Natural killer cell treated with Interleukin-12 subunit alpha and Interleukin-12 subunit beta and Interleukin-15 and Interleukin-18, amount 100 ng/mL, for 72 hours (primary cell): ENCODE measurements around the gene MKX. TPM values are rescaled to one million over a fixed set of nuclear protein-coding genes. Genes with fewer than 3 reads are reported as not detected.

ENCODE experiments used
- ATAC-seq, 2 donors: fragments of 150-1000 bp; cut with Tn5 transposase in 1 of 2; sonication (Bioruptor Pico), chemical (Tn5 transposase) in 1 of 2; 2 replicates each; pipeline ENCODE4 v1.10.0; 2021
- DNase-seq: peaks from one replicate; pipeline ENCODE4 v3.0.0; 2022; ENCODE audit warnings: low spot score
- H3K27ac Mint-ChIP-seq, 2 donors: 1 replicate in 1 of 2; 2 replicates in 1 of 2; pipeline ENCODE4 v1.8.0; 2022; ENCODE audit warnings: mixed read lengths in 2 of 2, mild to moderate bottlenecking in 1 of 2, moderate library complexity in 1 of 2
- H3K27me3 Mint-ChIP-seq, 2 donors: 1 replicate in 1 of 2; 2 replicates in 1 of 2; pipeline ENCODE4 v1.8.0; 2022; ENCODE audit warnings: mixed read lengths in 2 of 2
- H3K36me3 Mint-ChIP-seq: one replicate; pipeline ENCODE4 v1.8.0; 2022; ENCODE audit warnings: mixed read lengths
- H3K4me1 Mint-ChIP-seq, 2 donors: 1 replicate in 1 of 2; 2 replicates in 1 of 2; pipeline ENCODE4 v1.8.0; 2022; ENCODE audit warnings: low read depth in 2 of 2, mixed read lengths in 2 of 2, mild to moderate bottlenecking in 1 of 2
- H3K4me3 Mint-ChIP-seq: one replicate; pipeline ENCODE4 v1.8.0; 2022; ENCODE audit warnings: mixed read lengths
- H3K9me3 Mint-ChIP-seq: 2 replicates; pipeline ENCODE4 v1.8.0; 2022; ENCODE audit warnings: mixed read lengths
- total RNA-seq, 2 donors: library from RNA; stranded (reverse); gene quantifications; one replicate each; pipeline ENCODE4 v1.2.3, GENCODE V29; 2022

Gene MKX
- total RNA-seq, 2 donors from 2014 or later: 0.86 TPM; not detected in 1

GRCh38 chr10:27720529-27720928 lies 25.1 kb downstream of the MKX start:
- no peak overlapping the region for H3K27ac Mint-ChIP-seq
- H3K4me3 Mint-ChIP-seq: no peak overlapping the region
- H3K9me3 Mint-ChIP-seq: no peaks in the 10 kb centered on the region
- DNase-seq (no peak), ATAC-seq (no peak)
- no peaks in the 10 kb centered on the region for H3K36me3 Mint-ChIP-seq
- H3K4me1 Mint-ChIP-seq: no peaks in the 10 kb centered on the region
- peaks cover 31 to 71% of the 10 kb centered on the region in 2 donors for H3K27me3 Mint-ChIP-seq

- ATAC-seq (no peak), DNase-seq (no peak)
- Mint-ChIP-seq H3K27ac (no peak overlapping the region), H3K4me1 (no peaks in the 10 kb centered on the region), H3K4me3 (no peak overlapping the region), H3K27me3 (peaks cover 25 to 62% of the 10 kb centered on the region in 2 donors), H3K9me3 (no peaks in the 10 kb centered on the region), H3K36me3 (no peaks in the 10 kb centered on the region)
Measured at GRCh38 chr10:27719052-27719451, 26.6 kb downstream of the MKX start.

- no peak overlapping the region for H3K27ac Mint-ChIP-seq
- H3K27me3 Mint-ChIP-seq: peaks cover 28 to 55% of the 10 kb centered on the region in 2 donors
- no peaks in the 10 kb centered on the region for H3K36me3 Mint-ChIP-seq
- no peak overlapping the region for H3K4me3 Mint-ChIP-seq
- H3K4me1 Mint-ChIP-seq: no peaks in the 10 kb centered on the region
- DNase-seq (no peak), ATAC-seq (no peak)
- no peaks in the 10 kb centered on the region for H3K9me3 Mint-ChIP-seq
Measured at GRCh38 chr10:27717861-27718260, 27.8 kb downstream of the MKX start.

- Mint-ChIP-seq H3K27me3 (peaks cover 30 to 58% of the 10 kb centered on the region in 2 donors), H3K4me3 (no peak overlapping the region), H3K4me1 (no peaks in the 10 kb centered on the region), H3K36me3 (no peaks in the 10 kb centered on the region), H3K9me3 (no peaks in the 10 kb centered on the region), H3K27ac (no peak overlapping the region)
- no peak for DNase-seq
- no peak for ATAC-seq
Measured at GRCh38 chr10:27717224-27717623, 28.4 kb downstream of the MKX start.

GRCh38 chr10:27716521-27716920 lies 29.1 kb downstream of the MKX start:
- ATAC-seq (no peak), DNase-seq (no peak)
- Mint-ChIP-seq H3K27ac (no peak overlapping the region), H3K9me3 (no peaks in the 10 kb centered on the region), H3K27me3 (peaks cover 30 to 62% of the 10 kb centered on the region in 2 donors), H3K36me3 (no peaks in the 10 kb centered on the region), H3K4me3 (no peak overlapping the region), H3K4me1 (no peaks in the 10 kb centered on the region)

- no peak overlapping the region for H3K4me3 Mint-ChIP-seq
- H3K4me1 Mint-ChIP-seq: no peaks in the 10 kb centered on the region
- H3K27me3 Mint-ChIP-seq: peaks cover 22 to 54% of the 10 kb centered on the region in 2 donors
- DNase-seq: no peak
- no peaks in the 10 kb centered on the region for H3K9me3 Mint-ChIP-seq
- H3K27ac Mint-ChIP-seq: no peak overlapping the region
- no peak for ATAC-seq
- no peaks in the 10 kb centered on the region for H3K36me3 Mint-ChIP-seq
Measured at GRCh38 chr10:27715505-27715904, 30.1 kb downstream of the MKX start.

GRCh38 chr10:27714349-27714748 lies 31.3 kb downstream of the MKX start:
- no peak for ATAC-seq
- no peak overlapping the region for H3K27ac Mint-ChIP-seq
- no peaks in the 10 kb centered on the region for H3K9me3 Mint-ChIP-seq
- no peak overlapping the region for H3K4me3 Mint-ChIP-seq
- H3K4me1 Mint-ChIP-seq: no peaks in the 10 kb centered on the region
- H3K36me3 Mint-ChIP-seq: no peaks in the 10 kb centered on the region
- peaks cover 18 to 45% of the 10 kb centered on the region in 2 donors for H3K27me3 Mint-ChIP-seq
- no peak for DNase-seq

- no peaks in the 10 kb centered on the region for H3K36me3 Mint-ChIP-seq
- no peak overlapping the region for H3K4me3 Mint-ChIP-seq
- ATAC-seq (no peak), DNase-seq (no peak)
- no peak overlapping the region for H3K27ac Mint-ChIP-seq
- H3K4me1 Mint-ChIP-seq: no peaks in the 10 kb centered on the region
- H3K27me3 Mint-ChIP-seq: peaks cover 15 to 40% of the 10 kb centered on the region in 2 donors
- H3K9me3 Mint-ChIP-seq: no peaks in the 10 kb centered on the region
Measured at GRCh38 chr10:27713941-27714340, 31.7 kb downstream of the MKX start.

GRCh38 chr10:27710014-27710413 lies 35.6 kb downstream of the MKX start:
- Mint-ChIP-seq H3K36me3 (no peaks in the 10 kb centered on the region), H3K4me3 (no peak overlapping the region), H3K27me3 (peaks cover 10 to 20% of the 10 kb centered on the region in 2 donors), H3K4me1 (no peaks in the 10 kb centered on the region), H3K27ac (no peak overlapping the region), H3K9me3 (no peaks in the 10 kb centered on the region)
- ATAC-seq (no peak), DNase-seq (no peak)

- H3K9me3 Mint-ChIP-seq: no peaks in the 10 kb centered on the region
- no peak overlapping the region for H3K27ac Mint-ChIP-seq
Measured at GRCh38 chr10:27709304-27709703, 36.3 kb downstream of the MKX start.

GRCh38 chr10:27701938-27702537 lies 43.6 kb downstream of the MKX start:
- ATAC-seq (no peak), DNase-seq (no peak)
- Mint-ChIP-seq H3K4me1 (no peaks in the 10 kb centered on the region), H3K27ac (no peak overlapping the region), H3K27me3 (peaks cover 16 to 29% of the 10 kb centered on the region in 2 donors), H3K36me3 (no peaks in the 10 kb centered on the region), H3K4me3 (no peak overlapping the region), H3K9me3 (no peaks in the 10 kb centered on the region)

More at GRCh38 chr10:27709304-27709703, 36.3 kb downstream of the MKX start:
- H3K36me3 Mint-ChIP-seq: no peaks in the 10 kb centered on the region
- ATAC-seq (no peak), DNase-seq (no peak)
- H3K4me1 Mint-ChIP-seq: no peaks in the 10 kb centered on the region
- H3K27me3 Mint-ChIP-seq: peaks cover 10 to 20% of the 10 kb centered on the region in 2 donors
- no peak overlapping the region for H3K4me3 Mint-ChIP-seq

- Mint-ChIP-seq H3K27ac (no peak overlapping the region), H3K9me3 (no peaks in the 10 kb centered on the region), H3K4me1 (no peaks in the 10 kb centered on the region), H3K36me3 (no peaks in the 10 kb centered on the region), H3K27me3 (peaks cover 18 to 32% of the 10 kb centered on the region in 2 donors), H3K4me3 (no peak overlapping the region)
- no peak for ATAC-seq
- DNase-seq: no peak
Measured at GRCh38 chr10:27699776-27700175, 45.8 kb downstream of the MKX start.

- Mint-ChIP-seq H3K36me3 (no peaks in the 10 kb centered on the region), H3K4me1 (no peaks in the 10 kb centered on the region), H3K4me3 (no peak overlapping the region), H3K27ac (no peak overlapping the region), H3K9me3 (no peaks in the 10 kb centered on the region), H3K27me3 (peaks cover 18 to 36% of the 10 kb centered on the region in 2 donors)
- DNase-seq (no peak), ATAC-seq (no peak)
Measured at GRCh38 chr10:27698961-27699360, 46.7 kb downstream of the MKX start.

GRCh38 chr10:27696466-27696865 lies 49.2 kb downstream of the MKX start:
- H3K9me3 Mint-ChIP-seq: no peaks in the 10 kb centered on the region
- no peak overlapping the region for H3K27ac Mint-ChIP-seq
- no peaks in the 10 kb centered on the region for H3K36me3 Mint-ChIP-seq
- DNase-seq (no peak), ATAC-seq (no peak)
- no peaks in the 10 kb centered on the region for H3K4me1 Mint-ChIP-seq
- peaks cover 19 to 39% of the 10 kb centered on the region in 2 donors for H3K27me3 Mint-ChIP-seq
- H3K4me3 Mint-ChIP-seq: no peak overlapping the region

- no peak overlapping the region for H3K4me3 Mint-ChIP-seq
- H3K9me3 Mint-ChIP-seq: no peaks in the 10 kb centered on the region
- no peak overlapping the region for H3K27ac Mint-ChIP-seq
- no peaks in the 10 kb centered on the region for H3K36me3 Mint-ChIP-seq
- H3K4me1 Mint-ChIP-seq: no peaks in the 10 kb centered on the region
- peaks cover 22 to 39% of the 10 kb centered on the region in 2 donors for H3K27me3 Mint-ChIP-seq
- ATAC-seq: no peak
- DNase-seq: no peak
Measured at GRCh38 chr10:27695706-27696105, 49.9 kb downstream of the MKX start.
